Karpas-422 (cell line): ENCODE measurements around the gene PATJ. TPM values are rescaled to one million over a fixed set of nuclear protein-coding genes. Genes with fewer than 3 reads are reported as not detected.
"Not testable (repeated sequence)": the region's sequence is repeated elsewhere in the genome, so short reads cannot be mapped to it uniquely, and the experiment has no call there.

ENCODE experiments used
- DNase-seq: peaks from one replicate; pipeline ENCODE4 v3.0.0-alpha.2; 2015
- H2AFZ ChIP-seq: fragments of 200-600 bp; sonication (generic); 2 replicates; pipeline ENCODE4 v1.6.1; 2014; ENCODE audit warnings: antibody characterized with exemption, low read length, mixed read lengths
- H3K27ac ChIP-seq: fragments of 200-600 bp; sonication (generic); 2 replicates; pipeline ENCODE4 v1.5.1; 2014; ENCODE audit warnings: mild to moderate bottlenecking, low read length, moderate library complexity
- H3K27me3 ChIP-seq: fragments of 200-600 bp; sonication (generic); 2 replicates; pipeline ENCODE4 v1.6.1; 2014; ENCODE audit warnings: low read length, mixed read lengths
- H3K36me3 ChIP-seq: fragments of 200-600 bp; sonication (generic); 2 replicates; pipeline ENCODE4 v1.6.1; 2014; ENCODE audit warnings: low read length, mixed read lengths; ENCODE audit not compliant: insufficient read depth
- H3K4me1 ChIP-seq: fragments of 200-600 bp; sonication (generic); 2 replicates; pipeline ENCODE4 v1.6.1; 2014; ENCODE audit warnings: mild to moderate bottlenecking, low read length, mixed read lengths
- H3K4me2 ChIP-seq: fragments of 200-600 bp; sonication (generic); 2 replicates; pipeline ENCODE4 v1.6.1; 2014; ENCODE audit warnings: low read length, low read depth, mild to moderate bottlenecking; ENCODE audit not compliant: poor library complexity, severe bottlenecking
- H3K4me3 ChIP-seq: fragments of 200-600 bp; sonication (generic); 2 replicates; pipeline ENCODE4 v1.5.1; 2014; ENCODE audit warnings: mild to moderate bottlenecking, antibody characterized with exemption, low read length, mixed read lengths
- H3K79me2 ChIP-seq: fragments of 200-600 bp; sonication (generic); 2 replicates; pipeline ENCODE4 v1.6.1; 2014; ENCODE audit warnings: mild to moderate bottlenecking, low read length, mixed read lengths
- H3K9ac ChIP-seq: fragments of 200-600 bp; sonication (generic); 2 replicates; pipeline ENCODE4 v1.6.0; 2014; ENCODE audit warnings: low read length
- H3K9me2 ChIP-seq: fragments of 200-600 bp; sonication (generic), shearing (Covaris generic); replicated peaks from 2 replicates; pipeline ENCODE4 v1.6.0; 2014; ENCODE audit warnings: mild to moderate bottlenecking, low read length, moderate library complexity; ENCODE audit not compliant: insufficient read depth
- H3K9me3 ChIP-seq: fragments of 300-700, 200-600 bp; sonication (generic); 2 replicates; pipeline ENCODE4 v1.6.1; 2014; ENCODE audit warnings: low read length, mixed read lengths
- H4K20me1 ChIP-seq: fragments of 200-600 bp; sonication (generic); 2 replicates; pipeline ENCODE4 v1.6.1; 2014; ENCODE audit warnings: mild to moderate bottlenecking, antibody characterized with exemption, low read length, low read depth; ENCODE audit not compliant: insufficient read depth
- total RNA-seq: library from RNA; depleted of rRNA; stranded (reverse); fragments of >200 nt; shearing (Covaris generic); gene quantifications from 2 replicates; pipeline ENCODE4 v1.2.3, GENCODE V29; 2014; ENCODE audit warnings: low replicate concordance

PATJ gene
- total RNA-seq, 1 experiment from 2014 or later: not detected

- Histone ChIP-seq H3K9me2 (no peaks in the 10 kb centered on the region), H3K27ac (no peak overlapping the region), H3K9ac (no peak overlapping the region), H2AFZ (no peak overlapping the region), H3K4me1 (no peaks in the 10 kb centered on the region), H3K79me2 (no peaks in the 10 kb centered on the region), H3K4me3 (no peak overlapping the region), H4K20me1 (no peaks in the 10 kb centered on the region), H3K9me3 (peaks cover 7% of the 10 kb centered on the region; the same call in 1 of the 2 replicates), H3K36me3 (no peaks in the 10 kb centered on the region), H3K27me3 (peaks cover 5% of the 10 kb centered on the region; the same call in 1 of the 2 replicates), H3K4me2 (no peak overlapping the region)
- DNase-seq: no peak
Measured at GRCh38 chr1:62213075-62213914, 471.0 kb downstream of the PATJ start.

GRCh38 chr1:62218604-62219003, 476.3 kb downstream of the PATJ start:
- Histone ChIP-seq H3K36me3 (no peaks in the 10 kb centered on the region), H2AFZ (no peak overlapping the region), H3K79me2 (no peaks in the 10 kb centered on the region), H3K27me3 (no peaks in the 10 kb centered on the region), H3K4me1 (no peaks in the 10 kb centered on the region), H3K4me3 (no peak overlapping the region), H3K4me2 (no peak overlapping the region), H3K9me2 (no peaks in the 10 kb centered on the region), H3K9me3 (no peaks in the 10 kb centered on the region), H3K27ac (no peak overlapping the region), H4K20me1 (no peaks in the 10 kb centered on the region), H3K9ac (no peak overlapping the region)
- no peak for DNase-seq

- not testable (repeated sequence) for H3K79me2 ChIP-seq, H3K4me3 ChIP-seq, H3K4me2 ChIP-seq, H3K27me3 ChIP-seq, H4K20me1 ChIP-seq, H3K27ac ChIP-seq, DNase-seq, H3K36me3 ChIP-seq, H3K9me3 ChIP-seq, H3K9ac ChIP-seq, H3K4me1 ChIP-seq, H2AFZ ChIP-seq, H3K9me2 ChIP-seq
Measured at GRCh38 chr1:62220456-62220855, 478.2 kb downstream of the PATJ start.

GRCh38 chr1:62221171-62221570, 478.9 kb downstream of the PATJ start:
- H3K27me3 ChIP-seq: no peaks in the 10 kb centered on the region
- H3K4me3 ChIP-seq: no peak overlapping the region
- DNase-seq: no peak
- H3K79me2 ChIP-seq: no peaks in the 10 kb centered on the region
- no peak overlapping the region for H3K4me2 ChIP-seq
- H3K4me1 ChIP-seq: no peaks in the 10 kb centered on the region
- H4K20me1 ChIP-seq: no peaks in the 10 kb centered on the region
- no peaks in the 10 kb centered on the region for H3K36me3 ChIP-seq
- H3K27ac ChIP-seq: no peak overlapping the region
- H3K9me2 ChIP-seq: no peaks in the 10 kb centered on the region
- no peaks in the 10 kb centered on the region for H3K9me3 ChIP-seq
- no peak overlapping the region for H3K9ac ChIP-seq
- H2AFZ ChIP-seq: no peak overlapping the region

GRCh38 chr1:62222321-62222720, 480.0 kb downstream of the PATJ start:
- Histone ChIP-seq H4K20me1 (no peaks in the 10 kb centered on the region), H3K36me3 (no peaks in the 10 kb centered on the region), H3K9ac (no peak overlapping the region), H3K27ac (no peak overlapping the region), H3K4me1 (no peaks in the 10 kb centered on the region), H3K79me2 (no peaks in the 10 kb centered on the region), H2AFZ (no peak overlapping the region), H3K4me2 (no peak overlapping the region), H3K9me3 (no peaks in the 10 kb centered on the region), H3K9me2 (no peaks in the 10 kb centered on the region), H3K27me3 (no peaks in the 10 kb centered on the region), H3K4me3 (no peak overlapping the region)
- DNase-seq: no peak

GRCh38 chr1:62224182-62224581, 481.9 kb downstream of the PATJ start:
- Histone ChIP-seq H3K9me3 (no peaks in the 10 kb centered on the region), H3K79me2 (no peaks in the 10 kb centered on the region), H4K20me1 (no peaks in the 10 kb centered on the region), H3K4me1 (no peaks in the 10 kb centered on the region), H3K36me3 (no peaks in the 10 kb centered on the region), H3K4me2 (no peak overlapping the region), H3K4me3 (no peak overlapping the region), H3K27ac (no peak overlapping the region), H2AFZ (no peak overlapping the region), H3K27me3 (no peaks in the 10 kb centered on the region), H3K9ac (no peak overlapping the region), H3K9me2 (no peaks in the 10 kb centered on the region)
- DNase-seq: no peak

- no peak overlapping the region for H2AFZ ChIP-seq
- H3K27me3 ChIP-seq: no peaks in the 10 kb centered on the region
Measured at GRCh38 chr1:62227496-62227895, 485.2 kb downstream of the PATJ start.

More at GRCh38 chr1:62227496-62227895, 485.2 kb downstream of the PATJ start:
- Histone ChIP-seq H3K4me2 (no peak overlapping the region), H3K9me2 (no peaks in the 10 kb centered on the region), H3K36me3 (no peaks in the 10 kb centered on the region), H4K20me1 (no peaks in the 10 kb centered on the region), H3K9ac (no peak overlapping the region), H3K79me2 (no peaks in the 10 kb centered on the region), H3K27ac (no peak overlapping the region), H3K4me1 (no peaks in the 10 kb centered on the region), H3K4me3 (no peak overlapping the region), H3K9me3 (no peaks in the 10 kb centered on the region)
- DNase-seq: no peak
